IMR-90 (cell line): Measurements from ENCODE around the gene EIF2S1. TPM values are rescaled to one million over a fixed set of nuclear protein-coding genes. Genes with fewer than 3 reads are reported as not detected.

ENCODE experiments used
- ATAC-seq: fragments of 200-7000 bp; cut with Tn5 transposase; 2 replicates; pipeline ENCODE4 v1.9.1; 2020; ENCODE audit warnings: low read depth, mild to moderate bottlenecking, moderate library complexity
- BruUV-seq: library from RNA; stranded (reverse); fragments of 400-500 nt; replicated peaks from 2 replicates; lab custom pipeline; 2021; lab: Mats Ljungman, UMichigan
- CTCF ChIA-PET: fragments of 300-600 bp; formaldehyde crosslinking; extraction: SDS; loops from one replicate; lab custom pipeline; 2021; ENCODE audit warnings: antibody characterized with exemption; lab: Yijun Ruan, JAX
- POLR2A ChIA-PET: fragments of 300-600 bp; sonication (Branson Sonifier 250); formaldehyde crosslinking; loops from one replicate; lab custom pipeline; 2022; ENCODE audit warnings: antibody characterized with exemption; ENCODE audit not compliant: unreplicated experiment; lab: Charles Lee
- DNase-seq: peaks from one replicate; pipeline ENCODE4 v3.0.0; 2013
- H2AFZ ChIP-seq: replicated peaks from 2 replicates; pipeline ENCODE3; 2013; ENCODE audit warnings: low read length, mild to moderate bottlenecking; ENCODE audit not compliant: poor library complexity
- H2AK5ac ChIP-seq: 2 replicates; pipeline ENCODE4 v1.6.1; 2013; ENCODE audit warnings: low read depth, low read length, inconsistent platforms
- H2AK9ac ChIP-seq: replicated peaks from 2 replicates; pipeline ENCODE3; 2013; ENCODE audit warnings: mild to moderate bottlenecking, low read depth, low read length, moderate library complexity; ENCODE audit not compliant: poor library complexity
- H2BK120ac ChIP-seq: 2 replicates; pipeline ENCODE4 v1.6.1; 2013; ENCODE audit warnings: low read depth, low read length, inconsistent platforms
- H2BK15ac ChIP-seq: 3 replicates; pipeline ENCODE4 v1.6.1; 2013; ENCODE audit warnings: low read depth, low read length, inconsistent platforms
- H2BK20ac ChIP-seq: 2 replicates; pipeline ENCODE4 v1.6.1; 2013; ENCODE audit warnings: low read depth, mild to moderate bottlenecking, inconsistent platforms, low read length, moderate library complexity
- H2BK5ac ChIP-seq: 2 replicates; pipeline ENCODE4 v1.6.1; 2013; ENCODE audit warnings: mild to moderate bottlenecking, low read depth, low read length, inconsistent platforms; ENCODE audit not compliant: poor library complexity, severe bottlenecking
- H3K14ac ChIP-seq: replicated peaks from 2 replicates; pipeline ENCODE4 v1.6.1; 2013; ENCODE audit warnings: low read depth, low read length, inconsistent platforms
- H3K18ac ChIP-seq: 2 replicates; pipeline ENCODE4 v1.6.1; 2013; ENCODE audit warnings: low read depth, low read length, control low read depth
- H3K23ac ChIP-seq: 2 replicates; pipeline ENCODE4 v1.6.1; 2013; ENCODE audit warnings: low read depth, low read length, inconsistent platforms
- H3K27ac ChIP-seq: 2 replicates; pipeline ENCODE4 v1.5.1; 2013; ENCODE audit warnings: mild to moderate bottlenecking, control low read depth, low read length; ENCODE audit not compliant: insufficient read depth
- H3K27me3 ChIP-seq: 2 replicates; pipeline ENCODE4 v1.6.1; 2013; ENCODE audit warnings: low read length; ENCODE audit not compliant: control insufficient read depth, insufficient read depth
- H3K36me3 ChIP-seq: 2 replicates; pipeline ENCODE4 v1.6.1; 2013; ENCODE audit warnings: low read length, mixed read lengths; ENCODE audit not compliant: control insufficient read depth, insufficient read depth
- H3K4ac ChIP-seq: 2 replicates; pipeline ENCODE4 v1.6.1; 2013; ENCODE audit warnings: low read depth, low read length, inconsistent platforms
- H3K4me1 ChIP-seq: 2 replicates; pipeline ENCODE4 v1.6.1; 2013; ENCODE audit warnings: low read length, mixed read lengths; ENCODE audit not compliant: control insufficient read depth, insufficient read depth
- H3K4me2 ChIP-seq: 2 replicates; pipeline ENCODE4 v1.6.1; 2013; ENCODE audit warnings: low read depth, mild to moderate bottlenecking, control low read depth, low read length, moderate library complexity
- H3K4me3 ChIP-seq: 2 replicates; pipeline ENCODE4 v1.5.1; 2013; ENCODE audit warnings: low read depth, mild to moderate bottlenecking, control low read depth, low read length, moderate library complexity; ENCODE audit not compliant: insufficient read depth
- H3K56ac ChIP-seq: 2 replicates; pipeline ENCODE4 v1.6.1; 2013; ENCODE audit warnings: low read length, inconsistent platforms; ENCODE audit not compliant: insufficient read depth; ENCODE audit errors: extremely low read depth
- H3K79me1 ChIP-seq, 2 experiments: 2 replicates each; pipeline ENCODE4 v1.6.1; 2013; ENCODE audit warnings: low read length in 2 of 2, inconsistent platforms in 1 of 2, low read depth in 1 of 2
- H3K9ac ChIP-seq: 2 replicates; pipeline ENCODE4 v1.6.1; 2013; ENCODE audit warnings: low read depth, low read length, control low read depth
- H3K9me1 ChIP-seq: 2 replicates; pipeline ENCODE4 v1.6.1; 2013; ENCODE audit warnings: low read length, inconsistent platforms; ENCODE audit not compliant: insufficient read depth
- H3K9me3 ChIP-seq: 2 replicates; pipeline ENCODE4 v1.6.1; 2013; ENCODE audit warnings: low read length; ENCODE audit not compliant: control insufficient read depth, insufficient read depth
- H4K20me1 ChIP-seq: 2 replicates; pipeline ENCODE4 v1.6.1; 2013; ENCODE audit warnings: low read length, inconsistent platforms; ENCODE audit not compliant: insufficient read depth
- H4K5ac ChIP-seq: 2 replicates; pipeline ENCODE4 v1.6.1; 2013; ENCODE audit warnings: mild to moderate bottlenecking, low read depth, low read length, control low read depth
- H4K8ac ChIP-seq, 2 experiments: 2 replicates each; pipeline ENCODE4 v1.6.1; 2013; ENCODE audit warnings: low read depth in 2 of 2, low read length in 2 of 2, control low read depth in 1 of 2, inconsistent platforms in 1 of 2
- H4K91ac ChIP-seq: 2 replicates; pipeline ENCODE4 v1.6.1; 2013; ENCODE audit warnings: low read depth, low read length, inconsistent platforms; ENCODE audit not compliant: insufficient read depth
- BHLHE40 ChIP-seq: fragments of 150-350 bp; IDR thresholded peaks from 2 replicates; pipeline ENCODE4 v1.6.1; 2016; ENCODE audit warnings: mild to moderate bottlenecking, low read depth, low read length
- CEBPB ChIP-seq: IDR thresholded peaks from 2 replicates; pipeline ENCODE4 v1.6.1; 2012; ENCODE audit warnings: low read depth, low read length, improper control_type of control experiment
- CHD1 ChIP-seq: IDR thresholded peaks from 2 replicates; pipeline ENCODE4 v1.6.1; 2012; ENCODE audit warnings: low read depth, low read length, improper control_type of control experiment
- ELK1 ChIP-seq: fragments of 150-350 bp; IDR thresholded peaks from 2 replicates; pipeline ENCODE4 v1.6.1; 2016; ENCODE audit warnings: low read depth, mild to moderate bottlenecking, low read length, moderate library complexity, borderline replicate concordance
- FOS ChIP-seq: fragments of 150-350 bp; IDR thresholded peaks from 2 replicates; pipeline ENCODE4 v1.6.1; 2016; ENCODE audit warnings: low read depth, low read length
- MAFK ChIP-seq: IDR thresholded peaks from 2 replicates; pipeline ENCODE4 v1.6.1; 2012; ENCODE audit warnings: low read depth, low read length, improper control_type of control experiment
- MAZ ChIP-seq: IDR thresholded peaks from 2 replicates; pipeline ENCODE4 v1.6.1; 2012; ENCODE audit warnings: low read depth, mild to moderate bottlenecking, low read length, improper control_type of control experiment, moderate library complexity, borderline replicate concordance
- MXI1 ChIP-seq: IDR thresholded peaks from 2 replicates; pipeline ENCODE4 v1.6.1; 2012; ENCODE audit warnings: low read depth, mild to moderate bottlenecking, low read length, moderate library complexity, borderline replicate concordance
- NFE2L2 ChIP-seq: fragments of 150-350 bp; IDR thresholded peaks from 2 replicates; pipeline ENCODE4 v1.6.1; 2016; ENCODE audit warnings: low read depth, mild to moderate bottlenecking, low read length
- POLR2A ChIP-seq: IDR thresholded peaks from 2 replicates; pipeline ENCODE4 v1.6.1; 2012; ENCODE audit warnings: mild to moderate bottlenecking, low read depth, low read length
- RAD21 ChIP-seq: IDR thresholded peaks from 2 replicates; pipeline ENCODE4 v1.6.1; 2012; ENCODE audit warnings: low read length, improper control_type of control experiment
- RCOR1 ChIP-seq: IDR thresholded peaks from 2 replicates; pipeline ENCODE4 v1.6.1; 2012; ENCODE audit warnings: mild to moderate bottlenecking, low read length, improper control_type of control experiment; ENCODE audit not compliant: insufficient replicate concordance
- RFX5 ChIP-seq: IDR thresholded peaks from 2 replicates; pipeline ENCODE4 v1.8.0; 2012; ENCODE audit warnings: low read depth, mild to moderate bottlenecking, low read length, moderate library complexity
- SMC3 ChIP-seq: fragments of 150-350 bp; IDR thresholded peaks from 2 replicates; pipeline ENCODE4 v1.6.1; 2016; ENCODE audit warnings: low read depth, mild to moderate bottlenecking, antibody characterized with exemption, low read length, moderate library complexity
- WGBS, 2 experiments: methylation state at CpG; one replicate each; pipeline versions ENCODE4 v1.1.5 to v1.1.7; 2013; ENCODE audit warnings: missing lambda C conversion rate in 2 of 2; ENCODE audit not compliant: insufficient read length in 1 of 2; ENCODE audit errors: extremely low coverage in 2 of 2; 5-methylcytosine and 5-hydroxymethylcytosine counted together
- dilution Hi-C: fragments of 300-500 bp; cut with HindIII; formaldehyde crosslinking; loops from one replicate; pipeline ENCODE4 v1.14.3; 2018; ENCODE audit warnings: low sequenced_read_pairs; ENCODE audit not compliant: unreplicated experiment
- in situ Hi-C: fragments of 300-500 bp; cut with MboI; formaldehyde crosslinking; loops from 3 replicates; pipeline ENCODE4 v1.14.3; 2019; ENCODE audit warnings: low sequenced_read_pairs, inconsistent platforms, mixed read lengths
- intact Hi-C: fragments of 100-400 bp; cut with micrococcal nuclease; formaldehyde crosslinking; loops from 2 replicates; pipeline ENCODE4 v1.10.0; 2022
- polyA plus RNA-seq, 3 experiments: library from polyadenylated mRNA; depleted of rRNA; stranded (reverse); fragments of >200 nt; gene quantifications; 2 replicates each; pipeline ENCODE4 v1.2.3, GENCODE V29; 2012; ENCODE audit warnings: low replicate concordance in 1 of 3
- total RNA-seq: library from RNA; depleted of rRNA; stranded (reverse); fragments of >200 nt; gene quantifications from 2 replicates; pipeline ENCODE4 v1.2.3, GENCODE V29; 2012
- TF ChIP-seq, protein P1 (sequence below): conservative IDR thresholded peaks from 2 replicates; pipeline ENCODE4 v1.5.1; 2012; ENCODE audit warnings: mild to moderate bottlenecking, low read depth, low read length, improper control_type of control experiment
- TF ChIP-seq, protein P2 (sequence below): fragments of 150-350 bp; IDR thresholded peaks from 2 replicates; pipeline ENCODE4 v1.6.1; 2017; ENCODE audit warnings: mild to moderate bottlenecking, antibody characterized with exemption, low read length, low read depth

The EIF2S1 gene
- total and polyA plus RNA-seq, 2 of the 4 experiments (the other 2 are of a cell fraction): 57.9 to 125 TPM

- POLR2A ChIA-PET: no interaction called here
- no peak for DNase-seq
Observed at GRCh38 chr14:67405771-67406170, 45.6 kb downstream of the EIF2S1 start.

More at GRCh38 chr14:67405771-67406170, 45.6 kb downstream of the EIF2S1 start:
- H2BK15ac ChIP-seq: no peak overlapping the region
- H3K18ac ChIP-seq: no peak overlapping the region
- H3K14ac ChIP-seq: no peak overlapping the region
- no TSS peak for BruUV-seq
- H4K91ac ChIP-seq: no peak overlapping the region
- H3K4me2 ChIP-seq: no peak overlapping the region
- 60% methylated on average over 1 of the region's 5 CpGs; no CpG with 5 or more reads in 1 of the 2 experiments for WGBS, 2 experiments
- H3K23ac ChIP-seq: no peak overlapping the region
- no peaks in the 10 kb centered on the region for H3K36me3 ChIP-seq
- no peak overlapping the region for H3K4ac ChIP-seq
- in situ Hi-C loops (no loop called here), intact Hi-C loops (no loop called here), dilution Hi-C loops (no loop called here)
- no peak for TF ChIP-seq MAFK
- TF ChIP-seq ELK1: no peak
- TF ChIP-seq BHLHE40: no peak
- no peak for TF ChIP-seq SMC3
- TF ChIP-seq, protein P1, sequence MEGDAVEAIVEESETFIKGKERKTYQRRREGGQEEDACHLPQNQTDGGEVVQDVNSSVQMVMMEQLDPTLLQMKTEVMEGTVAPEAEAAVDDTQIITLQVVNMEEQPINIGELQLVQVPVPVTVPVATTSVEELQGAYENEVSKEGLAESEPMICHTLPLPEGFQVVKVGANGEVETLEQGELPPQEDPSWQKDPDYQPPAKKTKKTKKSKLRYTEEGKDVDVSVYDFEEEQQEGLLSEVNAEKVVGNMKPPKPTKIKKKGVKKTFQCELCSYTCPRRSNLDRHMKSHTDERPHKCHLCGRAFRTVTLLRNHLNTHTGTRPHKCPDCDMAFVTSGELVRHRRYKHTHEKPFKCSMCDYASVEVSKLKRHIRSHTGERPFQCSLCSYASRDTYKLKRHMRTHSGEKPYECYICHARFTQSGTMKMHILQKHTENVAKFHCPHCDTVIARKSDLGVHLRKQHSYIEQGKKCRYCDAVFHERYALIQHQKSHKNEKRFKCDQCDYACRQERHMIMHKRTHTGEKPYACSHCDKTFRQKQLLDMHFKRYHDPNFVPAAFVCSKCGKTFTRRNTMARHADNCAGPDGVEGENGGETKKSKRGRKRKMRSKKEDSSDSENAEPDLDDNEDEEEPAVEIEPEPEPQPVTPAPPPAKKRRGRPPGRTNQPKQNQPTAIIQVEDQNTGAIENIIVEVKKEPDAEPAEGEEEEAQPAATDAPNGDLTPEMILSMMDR: no peak
- TF ChIP-seq CEBPB: no peak
- no peak for TF ChIP-seq POLR2A
- TF ChIP-seq FOS: no peak
- no peak for TF ChIP-seq RFX5
- TF ChIP-seq RAD21: no peak
- TF ChIP-seq RCOR1: no peak
- no peak for TF ChIP-seq CHD1
- TF ChIP-seq NFE2L2: no peak
- TF ChIP-seq MXI1: no peak
- TF ChIP-seq MAZ: no peak
- TF ChIP-seq, protein P2, sequence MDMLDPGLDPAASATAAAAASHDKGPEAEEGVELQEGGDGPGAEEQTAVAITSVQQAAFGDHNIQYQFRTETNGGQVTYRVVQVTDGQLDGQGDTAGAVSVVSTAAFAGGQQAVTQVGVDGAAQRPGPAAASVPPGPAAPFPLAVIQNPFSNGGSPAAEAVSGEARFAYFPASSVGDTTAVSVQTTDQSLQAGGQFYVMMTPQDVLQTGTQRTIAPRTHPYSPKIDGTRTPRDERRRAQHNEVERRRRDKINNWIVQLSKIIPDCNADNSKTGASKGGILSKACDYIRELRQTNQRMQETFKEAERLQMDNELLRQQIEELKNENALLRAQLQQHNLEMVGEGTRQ: no peak
- H2AK9ac ChIP-seq: no peak overlapping the region
- no peak overlapping the region for H3K9ac ChIP-seq
- H4K20me1 ChIP-seq: no peaks in the 10 kb centered on the region
- H3K9me3 ChIP-seq: no peaks in the 10 kb centered on the region
- H4K8ac ChIP-seq: no peak overlapping the region
- CTCF ChIA-PET: no interaction called here
- no peaks in the 10 kb centered on the region for H3K79me1 ChIP-seq
- H3K27ac ChIP-seq: no peak overlapping the region
- ATAC-seq: no peak
- no peak overlapping the region for H3K56ac ChIP-seq
- H2BK20ac ChIP-seq: no peak overlapping the region
- H2BK120ac ChIP-seq: no peak overlapping the region
- no peaks in the 10 kb centered on the region for H3K4me1 ChIP-seq
- peaks cover 3% of the 10 kb centered on the region; the same call in 1 of the 2 replicates for H3K9me1 ChIP-seq
- H2AFZ ChIP-seq: no peak overlapping the region
- no peaks in the 10 kb centered on the region for H3K27me3 ChIP-seq
- no peak overlapping the region for H4K5ac ChIP-seq
- H3K4me3 ChIP-seq: no peak overlapping the region
- H2AK5ac ChIP-seq: no peak overlapping the region
- H2BK5ac ChIP-seq: no peak overlapping the region
